HepG2 (cell line): ENCODE data around the gene SAMD8. TPM values are rescaled to one million over a fixed set of nuclear protein-coding genes. Genes with fewer than 3 reads are reported as not detected.

ENCODE experiments used
- AHDC1 ChIP-seq: sonication (generic); formaldehyde crosslinking; IDR thresholded peaks from 2 replicates; pipeline ENCODE4 v1.5.1; 2020; ENCODE audit warnings: mild to moderate bottlenecking, missing genetic modification reagents, borderline replicate concordance
- BORCS8-MEF2B ChIP-seq: sonication (generic); formaldehyde crosslinking; IDR thresholded peaks from 2 replicates; pipeline ENCODE4 v1.8.0; 2022; ENCODE audit warnings: mild to moderate bottlenecking, missing genetic modification reagents
- IKZF4 ChIP-seq: sonication (generic); formaldehyde crosslinking; IDR thresholded peaks from 2 replicates; pipeline ENCODE4 v1.5.1; 2020; ENCODE audit warnings: borderline replicate concordance, mild to moderate bottlenecking, low read depth, missing genetic modification reagents; ENCODE audit errors: not compliant biosample characterization
- SMAD1 ChIP-seq: sonication (generic); formaldehyde crosslinking; IDR thresholded peaks from 2 replicates; pipeline ENCODE4 v1.4.0; 2020; ENCODE audit warnings: missing genetic modification reagents, low read depth, mild to moderate bottlenecking, borderline replicate concordance
- SOX6 ChIP-seq, 2 experiments: fragments of 450-650 bp in 1 of 2; sonication (generic) in 1 of 2; formaldehyde crosslinking in 1 of 2; IDR thresholded peaks; 2 replicates each; pipeline versions ENCODE4 v1.4.0 to v1.6.1; 2017 to 2020; ENCODE audit warnings: antibody characterized with exemption in 1 of 2, mild to moderate bottlenecking in 1 of 2, missing genetic modification reagents in 1 of 2
- ZNF652 ChIP-seq: IDR thresholded peaks from 2 replicates; pipeline ENCODE4 v1.6.1; 2016; ENCODE audit warnings: low read depth, borderline replicate concordance
- polyA plus RNA-seq, 8 experiments: library from polyadenylated mRNA; depleted of rRNA in 3 of 8; stranded (reverse) in 7 of 8; unstranded in 1 of 8; fragments of >200 nt; fragmentation: Illumina TruSeq in 4 of 8; extraction: Trizol in 4 of 8; gene quantifications; 2 replicates each; pipeline versions ENCODE4 v1.2.1 to v1.2.3, GENCODE V29; 2011 to 2016; ENCODE audit warnings: low read depth in 4 of 8, missing spikeins in 1 of 8, mixed read lengths in 1 of 8; ENCODE audit not compliant: insufficient read depth in 1 of 8
- total RNA-seq, 5 experiments: library from RNA; depleted of rRNA; stranded (reverse); fragments of >200 nt; fragmentation: Illumina TruSeq; extraction: Trizol; gene quantifications; 2 replicates each; pipeline ENCODE4 v1.2.3, GENCODE V29; 2016; ENCODE audit warnings: low read depth in 1 of 5
- TF ChIP-seq, protein P1 (sequence below), 2 experiments: fragments of 450-650 bp in 1 of 2; sonication (generic) in 1 of 2; formaldehyde crosslinking in 1 of 2; IDR thresholded peaks; 2 replicates each; pipeline versions ENCODE4 v1.6.1 to v1.8.0; 2016 to 2022; ENCODE audit warnings: antibody characterized with exemption in 1 of 2, mild to moderate bottlenecking in 1 of 2, missing genetic modification reagents in 1 of 2
- TF ChIP-seq, protein P2 (sequence below): sonication (generic); IDR thresholded peaks from 2 replicates; pipeline ENCODE4 v1.6.1; 2016; ENCODE audit warnings: low read depth, borderline replicate concordance

The SAMD8 gene
- total and polyA plus RNA-seq, 2 of the 13 experiments (the other 11 are each of a cell fraction or from before 2014, with no cell fraction given), result 10.4 to 13.2 TPM

DNA sequence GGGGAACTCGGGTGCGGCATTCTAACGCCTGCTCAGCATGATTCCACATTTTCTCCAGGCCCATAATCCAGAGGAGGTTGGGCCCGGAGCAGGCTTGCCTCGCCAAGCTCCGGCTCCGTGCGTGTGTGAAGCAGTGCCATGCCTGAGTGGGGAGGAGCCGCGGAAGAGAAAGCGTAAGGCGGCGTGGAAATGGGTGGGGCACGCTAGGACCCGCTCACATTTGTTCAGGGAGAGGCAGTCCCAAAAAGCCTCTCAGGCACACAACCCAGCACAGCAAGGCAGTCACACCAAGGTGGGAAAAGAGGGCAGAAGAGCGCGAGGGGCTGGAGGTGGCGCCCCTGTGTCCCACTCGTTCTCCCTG, 98.4 kb downstream of the SAMD8 start (continued):
- TF ChIP-seq, protein P1, sequence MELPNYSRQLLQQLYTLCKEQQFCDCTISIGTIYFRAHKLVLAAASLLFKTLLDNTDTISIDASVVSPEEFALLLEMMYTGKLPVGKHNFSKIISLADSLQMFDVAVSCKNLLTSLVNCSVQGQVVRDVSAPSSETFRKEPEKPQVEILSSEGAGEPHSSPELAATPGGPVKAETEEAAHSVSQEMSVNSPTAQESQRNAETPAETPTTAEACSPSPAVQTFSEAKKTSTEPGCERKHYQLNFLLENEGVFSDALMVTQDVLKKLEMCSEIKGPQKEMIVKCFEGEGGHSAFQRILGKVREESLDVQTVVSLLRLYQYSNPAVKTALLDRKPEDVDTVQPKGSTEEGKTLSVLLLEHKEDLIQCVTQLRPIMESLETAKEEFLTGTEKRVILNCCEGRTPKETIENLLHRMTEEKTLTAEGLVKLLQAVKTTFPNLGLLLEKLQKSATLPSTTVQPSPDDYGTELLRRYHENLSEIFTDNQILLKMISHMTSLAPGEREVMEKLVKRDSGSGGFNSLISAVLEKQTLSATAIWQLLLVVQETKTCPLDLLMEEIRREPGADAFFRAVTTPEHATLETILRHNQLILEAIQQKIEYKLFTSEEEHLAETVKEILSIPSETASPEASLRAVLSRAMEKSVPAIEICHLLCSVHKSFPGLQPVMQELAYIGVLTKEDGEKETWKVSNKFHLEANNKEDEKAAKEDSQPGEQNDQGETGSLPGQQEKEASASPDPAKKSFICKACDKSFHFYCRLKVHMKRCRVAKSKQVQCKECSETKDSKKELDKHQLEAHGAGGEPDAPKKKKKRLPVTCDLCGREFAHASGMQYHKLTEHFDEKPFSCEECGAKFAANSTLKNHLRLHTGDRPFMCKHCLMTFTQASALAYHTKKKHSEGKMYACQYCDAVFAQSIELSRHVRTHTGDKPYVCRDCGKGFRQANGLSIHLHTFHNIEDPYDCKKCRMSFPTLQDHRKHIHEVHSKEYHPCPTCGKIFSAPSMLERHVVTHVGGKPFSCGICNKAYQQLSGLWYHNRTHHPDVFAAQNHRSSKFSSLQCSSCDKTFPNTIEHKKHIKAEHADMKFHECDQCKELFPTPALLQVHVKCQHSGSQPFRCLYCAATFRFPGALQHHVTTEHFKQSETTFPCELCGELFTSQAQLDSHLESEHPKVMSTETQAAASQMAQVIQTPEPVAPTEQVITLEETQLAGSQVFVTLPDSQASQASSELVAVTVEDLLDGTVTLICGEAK (IDR thresholded peaks at IDR 0.05), result no peak
- TF ChIP-seq, protein P1 (CRISPR knock-in tag; IDR thresholded peaks at IDR 0.05), result no peak
- TF ChIP-seq BORCS8-MEF2B (CRISPR knock-in tag) (no peak), IKZF4 (CRISPR knock-in tag) (no peak), SMAD1 (CRISPR knock-in tag) (no peak), AHDC1 (CRISPR knock-in tag) (no peak), SOX6 (IDR thresholded peaks at IDR 0.05) (no peak), SOX6 (CRISPR knock-in tag; IDR thresholded peaks at IDR 0.05) (no peak), ZNF652 (CRISPR knock-in tag) (no peak)
- TF ChIP-seq, protein P2, sequence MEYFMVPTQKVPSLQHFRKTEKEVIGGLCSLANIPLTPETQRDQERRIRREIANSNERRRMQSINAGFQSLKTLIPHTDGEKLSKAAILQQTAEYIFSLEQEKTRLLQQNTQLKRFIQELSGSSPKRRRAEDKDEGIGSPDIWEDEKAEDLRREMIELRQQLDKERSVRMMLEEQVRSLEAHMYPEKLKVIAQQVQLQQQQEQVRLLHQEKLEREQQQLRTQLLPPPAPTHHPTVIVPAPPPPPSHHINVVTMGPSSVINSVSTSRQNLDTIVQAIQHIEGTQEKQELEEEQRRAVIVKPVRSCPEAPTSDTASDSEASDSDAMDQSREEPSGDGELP, result no peak
